ENCODE data around the gene IGSF9B. TPM values are rescaled to one million over a fixed set of nuclear protein-coding genes. Genes with fewer than 3 reads are reported as not detected.

Gene IGSF9B
- total and polyA plus RNA-seq, 4 donors: 0.72 to 19.5 (median 4.0) TPM

GRCh38 chr11:133983660-133984316 lies 27.0 kb upstream of the IGSF9B start:
- Histone ChIP-seq H3K4me1 (ENCODE audit: control insufficient read depth in 5 of 5, insufficient read depth in 5 of 5, low read length in 5 of 5) (peaks cover 0 to 4% (median 0%) of the 10 kb centered on the region in 5 donors), H3K9me3 (ENCODE audit: control insufficient read depth in 4 of 4, insufficient read depth in 3 of 4, low read length in 3 of 4) (no peaks in the 10 kb centered on the region), H3K4me3 (no peak overlapping the region), H3K27me3 (ENCODE audit: control insufficient read depth in 3 of 3, insufficient read depth in 3 of 3, low read length in 2 of 3) (no peaks in the 10 kb centered on the region), H3K27ac (ENCODE audit: low read depth in 1 of 2, low read length in 1 of 2) (no peak overlapping the region), H3K36me3 (ENCODE audit: control insufficient read depth in 4 of 4, insufficient read depth in 4 of 4, low read length in 4 of 4) (no peaks in the 10 kb centered on the region), H3K9ac (ENCODE audit: insufficient read depth in 1 of 2, low read length in 2 of 2) (no peak overlapping the region)
- 84% methylated on average over 28 of the region's 28 CpGs for WGBS, 2 donors
- DNase-seq (no peak), ATAC-seq (ENCODE audit: insufficient read depth, low FRiP score) (no peak)
- no peak for TF ChIP-seq CTCF (IDR thresholded peaks at IDR 0.05; ENCODE audit: control extremely low read depth, extremely low read depth)

- no peak for TF ChIP-seq CTCF (IDR thresholded peaks at IDR 0.05; ENCODE audit: control extremely low read depth, extremely low read depth)
- 82 to 86% methylated on average over 12 of the region's 12 CpGs for WGBS, 2 donors
- H3K36me3 ChIP-seq (ENCODE audit: control insufficient read depth in 4 of 4, insufficient read depth in 4 of 4, low read length in 4 of 4): no peaks in the 10 kb centered on the region
- H3K9ac ChIP-seq (ENCODE audit: insufficient read depth in 1 of 2, low read length in 2 of 2): no peak overlapping the region
- no peak for ATAC-seq (ENCODE audit: insufficient read depth, low FRiP score)
- no peak for DNase-seq
- H3K27me3 ChIP-seq (ENCODE audit: control insufficient read depth in 3 of 3, insufficient read depth in 3 of 3, low read length in 2 of 3): peaks cover 0 to 2% (median 0%) of the 10 kb centered on the region in 3 donors
- no peak overlapping the region for H3K27ac ChIP-seq (ENCODE audit: low read depth in 1 of 2, low read length in 1 of 2)
- no peak overlapping the region for H3K4me3 ChIP-seq
- peaks cover 0 to 4% (median 0%) of the 10 kb centered on the region in 5 donors for H3K4me1 ChIP-seq (ENCODE audit: control insufficient read depth in 5 of 5, insufficient read depth in 5 of 5, low read length in 5 of 5)
- H3K9me3 ChIP-seq (ENCODE audit: control insufficient read depth in 4 of 4, insufficient read depth in 3 of 4, low read length in 3 of 4): no peaks in the 10 kb centered on the region
These were observed 26.1 kb upstream of the IGSF9B start for GRCh38 chr11:133982876-133983275.

GRCh38 chr11:133982151-133982550 lies 25.4 kb upstream of the IGSF9B start:
- Histone ChIP-seq H3K27ac (ENCODE audit: low read depth in 1 of 2, low read length in 1 of 2) (no peak overlapping the region), H3K9ac (ENCODE audit: insufficient read depth in 1 of 2, low read length in 2 of 2) (no peak overlapping the region), H3K27me3 (ENCODE audit: control insufficient read depth in 3 of 3, insufficient read depth in 3 of 3, low read length in 2 of 3) (peaks cover 0 to 2% (median 0%) of the 10 kb centered on the region in 3 donors), H3K9me3 (ENCODE audit: control insufficient read depth in 4 of 4, insufficient read depth in 3 of 4, low read length in 3 of 4) (no peaks in the 10 kb centered on the region), H3K36me3 (ENCODE audit: control insufficient read depth in 4 of 4, insufficient read depth in 4 of 4, low read length in 4 of 4) (no peaks in the 10 kb centered on the region), H3K4me3 (no peak overlapping the region), H3K4me1 (ENCODE audit: control insufficient read depth in 5 of 5, insufficient read depth in 5 of 5, low read length in 5 of 5) (peaks cover 0 to 4% (median 0%) of the 10 kb centered on the region in 5 donors)
- whole genome bisulfite sequencing, 2 donors: 91% methylated on average over 14 of the region's 14 CpGs
- no peak for ATAC-seq (ENCODE audit: insufficient read depth, low FRiP score)
- DNase-seq: no peak
- TF ChIP-seq CTCF (IDR thresholded peaks at IDR 0.05; ENCODE audit: control extremely low read depth, extremely low read depth): no peak

GRCh38 chr11:133981156-133981555 lies 24.4 kb upstream of the IGSF9B start:
- Histone ChIP-seq H3K27ac (ENCODE audit: low read depth in 1 of 2, low read length in 1 of 2) (no peak overlapping the region), H3K36me3 (ENCODE audit: control insufficient read depth in 4 of 4, insufficient read depth in 4 of 4, low read length in 4 of 4) (no peaks in the 10 kb centered on the region), H3K9ac (ENCODE audit: insufficient read depth in 1 of 2, low read length in 2 of 2) (no peak overlapping the region), H3K27me3 (ENCODE audit: control insufficient read depth in 3 of 3, insufficient read depth in 3 of 3, low read length in 2 of 3) (peaks cover 0 to 2% (median 2%) of the 10 kb centered on the region in 3 donors), H3K9me3 (ENCODE audit: control insufficient read depth in 4 of 4, insufficient read depth in 3 of 4, low read length in 3 of 4) (no peaks in the 10 kb centered on the region), H3K4me1 (ENCODE audit: control insufficient read depth in 5 of 5, insufficient read depth in 5 of 5, low read length in 5 of 5) (no peaks in the 10 kb centered on the region), H3K4me3 (no peak overlapping the region)
- 54 to 68% methylated on average over 5 of the region's 5 CpGs for WGBS, 2 donors
- no peak for ATAC-seq (ENCODE audit: insufficient read depth, low FRiP score)
- no peak for DNase-seq
- TF ChIP-seq CTCF (IDR thresholded peaks at IDR 0.05; ENCODE audit: control extremely low read depth, extremely low read depth): no peak
